GM23248 (cell line): ENCODE results near the gene CD22.

Experiments used
- EZH2 ChIP-seq: fragments of 200-600 bp; sonication (generic); IDR thresholded peaks from 2 replicates; pipeline ENCODE4 v1.6.1; 2018; ENCODE audit warnings: antibody characterized with exemption, mild to moderate bottlenecking; ENCODE audit not compliant: insufficient read depth, poor library complexity, severe bottlenecking
- EZH2phosphoT487 ChIP-seq: fragments of 200-600 bp; sonication (generic); IDR thresholded peaks from 2 replicates; pipeline ENCODE4 v1.6.1; 2018; ENCODE audit warnings: antibody characterized with exemption, moderate library complexity, mild to moderate bottlenecking, low read depth; ENCODE audit not compliant: insufficient read depth

DNA sequence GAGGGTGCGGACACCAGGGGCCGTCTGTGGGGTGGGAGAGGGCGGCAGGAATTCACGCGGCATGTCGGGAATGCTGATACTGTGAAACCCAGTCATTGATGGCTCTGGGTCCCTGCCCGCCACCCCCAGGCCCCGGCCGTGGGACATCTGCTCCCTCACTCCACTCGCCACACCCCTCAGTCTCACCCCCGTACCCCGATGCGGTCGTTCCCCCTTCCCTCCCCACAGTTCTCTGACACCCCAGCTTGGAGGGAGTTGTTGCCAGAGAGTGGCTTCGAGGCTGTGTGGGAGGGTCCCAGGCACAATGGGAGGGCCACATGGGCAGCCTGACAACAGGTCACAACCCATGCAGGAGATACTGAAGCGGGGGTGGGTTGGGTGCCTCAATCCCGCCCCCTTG, 35.2 kb upstream of the CD22 start:
- TF ChIP-seq EZH2 (no peak), EZH2phosphoT487 (no peak)
